HK-2 (cell line): ENCODE measurements around the gene RRP15.

Source experiments
- DNase-seq: peaks from one replicate; pipeline ENCODE4 v3.0.0-alpha.2; 2018; ENCODE audit not compliant: unreplicated experiment

RRP15 gene

GRCh38 chr1:218284917-218285635 is at the start of gene RRP15:
TSS of gene RRP15 (plus strand) at chr1:218285293. CDS start at chr1:218285317, 24 bp downstream.
- DNase-seq = peak; percentile 93

- DNase-seq = no peak
Measured at GRCh38 chr1:218242171-218242570, 42.9 kb upstream of the RRP15 start.

GRCh38 chr1:218247339-218247738 is 37.8 kb upstream of the RRP15 start:
- no peak for DNase-seq

GRCh38 chr1:218249338-218250140 is 35.6 kb upstream of the RRP15 start:
- DNase-seq = no peak

GRCh38 chr1:218250492-218250891 is 34.6 kb upstream of the RRP15 start:
- no peak for DNase-seq

- no peak for DNase-seq
Measured at GRCh38 chr1:218254296-218254946, 30.7 kb upstream of the RRP15 start.

GRCh38 chr1:218255090-218255489 is 30.0 kb upstream of the RRP15 start:
- no peak for DNase-seq

- DNase-seq = no peak
Measured at GRCh38 chr1:218257371-218257770, 27.7 kb upstream of the RRP15 start.

GRCh38 chr1:218257971-218258370 is 27.1 kb upstream of the RRP15 start:
- no peak for DNase-seq

- no peak for DNase-seq
Measured at GRCh38 chr1:218259339-218259738, 25.8 kb upstream of the RRP15 start.

GRCh38 chr1:218259800-218260199 is 25.3 kb upstream of the RRP15 start:
- no peak for DNase-seq

GRCh38 chr1:218262259-218262658 is 22.8 kb upstream of the RRP15 start:
- no peak for DNase-seq

GRCh38 chr1:218266356-218266755 is 18.7 kb upstream of the RRP15 start:
- DNase-seq = no peak

GRCh38 chr1:218272366-218272765 is 12.7 kb upstream of the RRP15 start:
- DNase-seq = no peak

GRCh38 chr1:218273762-218274479 is 11.2 kb upstream of the RRP15 start:
- DNase-seq = no peak

- DNase-seq = no peak
Measured at GRCh38 chr1:218274511-218274910, 10.6 kb upstream of the RRP15 start.

GRCh38 chr1:218275823-218276222 is 9.3 kb upstream of the RRP15 start:
- no peak for DNase-seq

GRCh38 chr1:218281285-218281684 is 3.8 kb upstream of the RRP15 start:
- DNase-seq = no peak

- DNase-seq = no peak
Measured at GRCh38 chr1:218284377-218284916, 646 bp upstream of the RRP15 start.

GRCh38 chr1:218292515-218292914 is 7.4 kb downstream of the RRP15 start:
- DNase-seq = no peak

- DNase-seq = no peak
Measured at GRCh38 chr1:218294546-218294945, 9.5 kb downstream of the RRP15 start.

GRCh38 chr1:218296162-218296561 is 11.1 kb downstream of the RRP15 start:
- no peak for DNase-seq
